Hippocampal formation (tissue), 2 donors: Measurements from ENCODE around the gene CD160.
"Not testable (repeated sequence)": the region's sequence is repeated elsewhere in the genome, so short reads cannot be mapped to it uniquely, and the experiment has no call there.

Experiments
- DNase-seq, 2 donors: peaks; one replicate each; lab custom pipeline; 2025; lab: John Stamatoyannopoulos, UW

The CD160 gene

GRCh38 chr1:145719230-145720079 lies at the start of gene CD160:
Gene CD160 (plus strand): TSS chr1:145719499. CDS start chr1:145728328, 8,829 bp downstream.
- DNase-seq, result no peak

- not testable (repeated sequence) for DNase-seq
These were observed 48.1 kb upstream of the CD160 start for GRCh38 chr1:145670995-145671745.

GRCh38 chr1:145673217-145673616 lies 46.1 kb upstream of the CD160 start:
- not testable (repeated sequence) for DNase-seq

GRCh38 chr1:145684858-145685257 lies 34.4 kb upstream of the CD160 start:
- DNase-seq, result not testable (repeated sequence)

GRCh38 chr1:145686078-145686477 lies 33.2 kb upstream of the CD160 start:
- not testable (repeated sequence) for DNase-seq

- DNase-seq, result no peak
These were observed 31.0 kb upstream of the CD160 start for GRCh38 chr1:145688328-145688727.

- DNase-seq, result no peak
These were observed 30.4 kb upstream of the CD160 start for GRCh38 chr1:145688924-145689323.

- DNase-seq, result no peak
These were observed 29.4 kb upstream of the CD160 start for GRCh38 chr1:145689922-145690321.

GRCh38 chr1:145690587-145691558 lies 28.4 kb upstream of the CD160 start:
- DNase-seq, result no peak

- no peak for DNase-seq
These were observed 26.4 kb upstream of the CD160 start for GRCh38 chr1:145692785-145693443.

GRCh38 chr1:145695821-145696629 lies 23.3 kb upstream of the CD160 start:
- DNase-seq, result no peak

- no peak for DNase-seq
These were observed 22.7 kb upstream of the CD160 start for GRCh38 chr1:145696630-145696960.

GRCh38 chr1:145701306-145701862 lies 17.9 kb upstream of the CD160 start:
- DNase-seq, result no peak

- no peak for DNase-seq
These were observed 17.2 kb upstream of the CD160 start for GRCh38 chr1:145702052-145702451.

GRCh38 chr1:145702826-145703225 lies 16.5 kb upstream of the CD160 start:
- no peak for DNase-seq

GRCh38 chr1:145705622-145706021 lies 13.7 kb upstream of the CD160 start:
- no peak for DNase-seq

- DNase-seq, result no peak
These were observed 13.1 kb upstream of the CD160 start for GRCh38 chr1:145706086-145706664.

- no peak for DNase-seq
These were observed 12.0 kb upstream of the CD160 start, which contains the start of gene PDZK1 for GRCh38 chr1:145707183-145707867. Gene PDZK1 (minus strand): TSS chr1:145707368. CDS start chr1:145688021, 19,347 bp downstream.

- no peak for DNase-seq
These were observed 11.2 kb upstream of the CD160 start for GRCh38 chr1:145708063-145708462.
